Kidney tubule cell (primary cell): ENCODE data around the gene MAGEA12.
"Not testable (repeated sequence)": the region's sequence is repeated elsewhere in the genome, so short reads cannot be mapped to it uniquely, and the experiment has no call there.

Experiments used
- DNase-seq: peaks from one replicate; pipeline ENCODE4 v3.0.0-alpha.2; 2018; ENCODE audit warnings: low spot score

The MAGEA12 gene

DNA sequence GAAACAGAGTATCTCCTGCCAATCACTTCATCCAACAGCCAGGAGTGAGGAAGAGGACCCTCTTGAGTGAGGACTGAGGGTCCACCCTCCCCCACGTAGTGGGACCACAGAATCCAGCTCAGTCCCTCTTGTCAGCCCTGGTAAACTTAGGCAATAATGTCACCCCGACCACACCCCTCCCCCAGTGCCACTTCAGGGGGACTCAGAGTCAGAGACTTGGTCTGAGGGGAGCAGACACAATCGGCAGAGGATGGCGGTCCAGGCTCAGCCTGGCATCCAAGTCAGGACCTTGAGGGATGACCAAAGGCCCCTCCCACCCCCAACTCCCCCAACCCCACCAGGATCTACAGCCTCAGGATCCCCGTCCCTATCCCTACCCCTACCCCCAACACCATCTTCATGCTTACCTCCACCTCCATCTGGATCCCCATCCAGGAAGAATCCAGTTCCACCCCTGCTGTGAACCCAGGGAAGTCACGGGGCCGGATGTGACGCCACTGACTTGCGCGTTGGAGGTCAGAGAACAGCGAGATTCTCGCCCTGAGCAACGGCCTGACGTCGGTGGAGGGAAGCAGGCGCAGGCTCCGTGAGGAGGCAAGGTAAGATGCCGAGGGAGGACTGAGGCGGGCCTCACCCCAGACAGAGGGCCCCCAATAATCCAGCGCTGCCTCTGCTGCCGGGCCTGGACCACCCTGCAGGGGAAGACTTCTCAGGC, at the start of gene MAGEA12, which contains the start of gene CSAG1:
Gene MAGEA12 (plus strand): TSS at position 497 of the 715 bp plus-strand sequence. CDS start 2,405 bp downstream, outside the sequence.
Gene CSAG1 (minus strand): TSS at position 461 of the 715 bp plus-strand sequence. CDS start 1,261 bp downstream, outside the sequence.
- DNase-seq, result no peak

DNA sequence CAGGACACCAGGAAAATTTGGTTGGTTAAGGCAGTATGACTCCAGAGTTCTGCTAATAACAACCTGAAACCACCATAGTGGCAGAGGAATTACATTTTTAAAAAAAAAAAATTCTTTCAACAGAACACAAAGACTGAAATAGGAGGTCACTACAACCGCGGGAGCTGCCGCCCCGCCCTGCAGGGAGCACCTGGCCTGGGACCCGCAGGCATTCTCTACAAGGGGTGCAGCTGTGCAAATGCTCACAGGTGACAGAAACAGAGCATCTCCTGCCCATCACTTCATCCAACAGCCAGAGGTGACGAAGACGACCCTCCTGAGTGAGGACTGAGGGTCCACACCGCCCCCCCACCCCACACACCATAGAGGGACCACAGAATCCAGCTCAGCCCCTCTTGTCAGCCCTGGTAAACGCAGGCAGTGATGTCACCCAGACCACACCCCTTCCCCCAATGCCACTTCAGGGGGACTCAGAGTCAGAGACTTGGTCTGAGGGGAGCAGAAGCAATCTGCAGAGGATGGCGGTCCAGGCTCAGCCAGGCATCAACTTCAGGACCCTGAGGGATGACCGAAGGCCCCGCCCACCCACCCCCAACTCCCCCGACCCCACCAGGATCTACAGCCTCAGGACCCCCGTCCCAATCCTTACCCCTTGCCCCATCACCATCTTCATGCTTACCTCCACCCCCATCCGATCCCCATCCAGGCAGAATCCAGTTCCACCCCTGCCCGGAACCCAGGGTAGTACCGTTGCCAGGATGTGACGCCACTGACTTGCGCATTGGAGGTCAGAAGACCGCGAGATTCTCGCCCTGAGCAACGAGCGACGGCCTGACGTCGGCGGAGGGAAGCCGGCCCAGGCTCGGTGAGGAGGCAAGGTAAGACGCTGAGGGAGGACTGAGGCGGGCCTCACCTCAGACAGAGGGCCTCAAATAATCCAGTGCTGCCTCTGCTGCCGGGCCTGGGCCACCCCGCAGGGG, 35.3 kb upstream of the MAGEA12 start, which contains the start of gene MAGEA3:
Gene MAGEA3 (plus strand): TSS at position 843 of the 980 bp plus-strand sequence. CDS start 2,039 bp downstream, outside the sequence.
- not testable (repeated sequence) for DNase-seq

DNA sequence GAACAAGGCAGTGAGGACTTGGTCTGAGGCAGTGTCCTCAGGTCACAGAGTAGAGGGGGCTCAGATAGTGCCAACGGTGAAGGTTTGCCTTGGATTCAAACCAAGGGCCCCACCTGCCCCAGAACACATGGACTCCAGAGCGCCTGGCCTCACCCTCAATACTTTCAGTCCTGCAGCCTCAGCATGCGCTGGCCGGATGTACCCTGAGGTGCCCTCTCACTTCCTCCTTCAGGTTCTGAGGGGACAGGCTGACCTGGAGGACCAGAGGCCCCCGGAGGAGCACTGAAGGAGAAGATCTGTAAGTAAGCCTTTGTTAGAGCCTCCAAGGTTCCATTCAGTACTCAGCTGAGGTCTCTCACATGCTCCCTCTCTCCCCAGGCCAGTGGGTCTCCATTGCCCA, 33.2 kb upstream of the MAGEA12 start:
- DNase-seq, result not testable (repeated sequence)

- not testable (repeated sequence) for DNase-seq
These were observed 27.1 kb upstream of the MAGEA12 start for GRCh38 chrX:152706500-152706899.

- not testable (repeated sequence) for DNase-seq
These were observed 24.4 kb upstream of the MAGEA12 start, which contains the start of gene CSAG2 for GRCh38 chrX:152709173-152709572. Gene CSAG2, minus strand, starts transcription at chrX:152709273. Its CDS starts 161 bp downstream, at chrX:152709112.

GRCh38 chrX:152713195-152713594, 20.4 kb upstream of the MAGEA12 start:
- not testable (repeated sequence) for DNase-seq

DNA sequence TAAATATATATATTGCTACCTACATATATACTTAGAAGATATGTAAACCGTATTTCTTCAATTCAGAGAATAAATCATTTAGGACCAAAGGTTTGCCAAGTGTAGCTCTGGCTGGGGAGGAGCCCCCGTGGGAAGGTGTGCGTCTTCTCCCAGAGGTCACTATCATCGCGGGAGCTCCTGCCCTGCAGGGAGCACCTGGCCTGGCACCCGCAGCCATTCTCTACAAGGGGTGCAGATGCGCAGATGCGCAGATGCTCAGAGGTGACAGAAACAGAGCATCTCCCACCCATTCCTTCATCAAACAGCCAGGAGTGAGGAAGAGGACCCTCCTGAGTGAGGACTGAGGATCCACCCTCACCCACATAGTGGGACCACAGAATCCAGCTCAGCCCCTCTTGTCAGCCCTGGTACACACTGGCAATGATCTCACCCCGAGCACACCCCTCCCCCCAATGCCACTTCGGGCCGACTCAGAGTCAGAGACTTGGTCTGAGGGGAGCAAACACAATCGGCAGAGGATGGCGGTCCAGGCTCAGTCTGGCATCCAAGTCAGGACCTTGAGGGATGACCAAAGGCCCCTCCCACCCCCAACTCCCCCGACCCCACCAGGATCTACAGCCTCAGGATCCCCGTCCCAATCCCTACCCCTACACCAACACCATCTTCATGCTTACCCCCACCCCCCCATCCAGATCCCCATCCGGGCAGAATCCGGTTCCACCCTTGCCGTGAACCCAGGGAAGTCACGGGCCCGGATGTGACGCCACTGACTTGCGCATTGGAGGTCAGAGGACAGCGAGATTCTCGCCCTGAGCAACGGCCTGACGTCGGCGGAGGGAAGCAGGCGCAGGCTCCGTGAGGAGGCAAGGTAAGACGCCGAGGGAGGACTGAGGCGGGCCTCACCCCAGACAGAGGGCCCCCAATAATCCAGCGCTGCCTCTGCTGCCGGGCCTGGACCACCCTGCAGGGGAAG, 19.5 kb upstream of the MAGEA12 start, which contains the start of gene MAGEA2B:
Gene MAGEA2B (plus strand): TSS at position 814 of the 973 bp plus-strand sequence. CDS start 2,479 bp downstream, outside the sequence.
- DNase-seq, result not testable (repeated sequence)

DNA sequence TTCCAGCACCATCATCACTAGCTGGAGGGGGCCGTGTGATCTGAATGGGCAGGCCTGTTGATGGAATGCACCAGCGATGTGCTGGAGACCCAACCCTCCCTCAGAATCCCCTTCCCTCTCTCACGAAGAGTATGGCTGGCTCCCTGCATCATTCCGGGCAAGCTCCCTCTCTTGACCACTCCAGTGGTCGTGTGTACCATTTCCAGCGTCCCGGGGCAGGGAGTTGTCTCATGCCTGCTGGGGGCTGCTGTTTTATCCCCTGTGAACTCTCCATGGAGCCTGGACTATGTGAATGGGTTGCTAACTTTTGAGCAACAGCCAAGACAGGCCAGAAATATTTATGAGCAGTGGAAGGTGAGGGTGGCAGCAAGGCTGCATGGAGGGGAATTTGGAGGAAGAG, 8.1 kb upstream of the MAGEA12 start:
- no peak for DNase-seq

DNA sequence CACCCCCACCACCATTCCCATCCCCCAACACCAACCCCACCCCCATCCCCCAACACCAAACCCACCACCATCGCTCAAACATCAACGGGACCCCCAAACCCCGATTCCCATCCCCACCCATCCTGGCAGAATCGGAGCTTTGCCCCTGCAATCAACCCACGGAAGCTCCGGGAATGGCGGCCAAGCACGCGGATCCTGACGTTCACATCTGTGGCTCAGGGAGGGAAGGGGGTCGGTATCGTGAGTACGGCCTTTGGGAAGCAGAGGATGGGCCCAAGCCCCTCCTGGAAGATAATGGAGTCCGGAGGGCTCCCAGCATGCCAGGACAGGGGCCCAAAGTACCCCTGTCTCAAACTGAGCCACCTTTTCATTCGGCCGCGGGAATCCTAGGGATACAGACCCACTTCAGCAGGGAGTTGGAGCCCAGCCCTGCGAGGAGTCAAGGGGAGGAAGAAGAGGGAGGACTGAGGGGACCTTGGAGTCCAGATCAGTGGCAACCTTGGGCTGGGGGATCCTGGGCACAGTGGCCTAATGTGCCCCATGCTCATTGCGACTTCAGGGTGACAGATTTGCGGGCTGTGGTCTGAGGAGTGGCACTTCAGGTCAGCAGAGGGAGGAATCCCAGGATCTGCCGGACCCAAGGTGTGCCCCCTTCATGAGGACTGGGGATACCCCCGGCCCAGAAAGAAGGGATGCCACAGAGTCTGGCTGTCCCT, 744 bp downstream of the MAGEA12 start:
- not testable (repeated sequence) for DNase-seq

GRCh38 chrX:152735101-152735500, 1.5 kb downstream of the MAGEA12 start:
- DNase-seq, result no peak

GRCh38 chrX:152735860-152736511, 2.4 kb downstream of the MAGEA12 start:
- DNase-seq, result no peak

DNA sequence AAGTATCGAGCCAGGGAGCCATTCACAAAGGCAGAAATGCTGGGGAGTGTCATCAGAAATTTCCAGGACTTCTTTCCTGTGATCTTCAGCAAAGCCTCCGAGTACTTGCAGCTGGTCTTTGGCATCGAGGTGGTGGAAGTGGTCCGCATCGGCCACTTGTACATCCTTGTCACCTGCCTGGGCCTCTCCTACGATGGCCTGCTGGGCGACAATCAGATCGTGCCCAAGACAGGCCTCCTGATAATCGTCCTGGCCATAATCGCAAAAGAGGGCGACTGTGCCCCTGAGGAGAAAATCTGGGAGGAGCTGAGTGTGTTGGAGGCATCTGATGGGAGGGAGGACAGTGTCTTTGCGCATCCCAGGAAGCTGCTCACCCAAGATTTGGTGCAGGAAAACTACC, 3.0 kb downstream of the MAGEA12 start:
- DNase-seq, result not testable (repeated sequence)

- no peak for DNase-seq
These were observed 5.0 kb downstream of the MAGEA12 start for GRCh38 chrX:152738560-152738959.

- DNase-seq, result not testable (repeated sequence)
These were observed 20.4 kb downstream of the MAGEA12 start, which contains the start of gene MAGEA2 for GRCh38 chrX:152753686-152754650. Gene MAGEA2, minus strand, starts transcription at chrX:152753842. Its CDS starts 2,479 bp downstream, at chrX:152751363.

- not testable (repeated sequence) for DNase-seq
These were observed 21.3 kb downstream of the MAGEA12 start for GRCh38 chrX:152754871-152755270.

DNA sequence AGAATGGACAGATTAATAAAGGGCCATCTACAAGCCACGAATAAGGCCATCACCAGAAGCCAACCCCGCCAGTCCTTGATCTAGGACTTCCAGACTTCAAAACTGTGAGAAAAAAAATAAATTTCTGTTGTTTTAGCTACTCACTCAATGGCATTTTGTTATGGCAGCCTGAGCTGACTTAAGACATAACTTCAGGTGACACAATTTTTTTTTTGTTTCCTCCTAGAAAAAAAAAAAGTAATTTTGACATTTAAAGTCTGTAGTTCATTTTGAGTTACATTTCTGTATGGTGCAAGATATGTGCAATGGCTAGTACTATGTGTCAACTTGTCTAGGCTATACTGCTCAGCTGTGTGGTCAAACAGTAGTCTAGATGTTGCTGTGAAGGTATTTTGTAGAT, 25.4 kb downstream of the MAGEA12 start, which contains the start of gene CSAG3:
Gene CSAG3 (plus strand): TSS at position 301 of the 400 bp plus-strand sequence.
- DNase-seq, result not testable (repeated sequence)

GRCh38 chrX:152759544-152759943, 26.0 kb downstream of the MAGEA12 start:
- not testable (repeated sequence) for DNase-seq

GRCh38 chrX:152761582-152761981, 28.0 kb downstream of the MAGEA12 start:
- DNase-seq, result not testable (repeated sequence)
